DND-41 (cell line): Measurements from ENCODE around the gene C6orf141.

ENCODE experiments used
- ATAC-seq: fragments of 200-7000 bp; cut with Tn5 transposase; 3 replicates; pipeline ENCODE4 v1.9.1; 2021; ENCODE audit warnings: low read depth; ENCODE audit not compliant: insufficient read depth
- DNase-seq: peaks from one replicate; pipeline ENCODE4 v3.0.0-alpha.2; 2020
- H2AFZ ChIP-seq: 2 replicates; pipeline ENCODE4 v1.6.0; 2012; ENCODE audit warnings: low read depth, low read length
- H3K27ac ChIP-seq: 2 replicates; pipeline ENCODE4 v1.5.1; 2012; ENCODE audit warnings: low read length, inconsistent platforms
- H3K27me3 ChIP-seq: fragments of 200-600 bp; sonication (generic); 2 replicates; pipeline ENCODE4 v1.6.0; 2012; ENCODE audit warnings: low read length, mild to moderate bottlenecking, inconsistent platforms; ENCODE audit not compliant: insufficient read depth, poor library complexity
- H3K36me3 ChIP-seq: 2 replicates; pipeline ENCODE4 v1.5.1; 2012; ENCODE audit warnings: low read length, inconsistent platforms; ENCODE audit not compliant: insufficient read depth
- H3K4me1 ChIP-seq: 2 replicates; pipeline ENCODE4 v1.5.1; 2012; ENCODE audit warnings: mild to moderate bottlenecking, low read length; ENCODE audit not compliant: insufficient read depth
- H3K4me2 ChIP-seq: 2 replicates; pipeline ENCODE4 v1.6.0; 2012; ENCODE audit warnings: mild to moderate bottlenecking, moderate library complexity, low read length, inconsistent platforms; ENCODE audit not compliant: insufficient read depth
- H3K4me3 ChIP-seq, 2 experiments: fragments of 200-600 bp in 1 of 2; shearing (Covaris generic) in 1 of 2; 2 replicates each; pipeline ENCODE4 v1.5.1; 2012 to 2016; ENCODE audit warnings: inconsistent platforms in 2 of 2, low read length in 2 of 2, mild to moderate bottlenecking in 2 of 2, low read depth in 1 of 2, moderate library complexity in 1 of 2
- H3K79me2 ChIP-seq: 2 replicates; pipeline ENCODE4 v1.6.0; 2012; ENCODE audit warnings: low read length, inconsistent platforms; ENCODE audit not compliant: insufficient read depth
- H3K9ac ChIP-seq: 2 replicates; pipeline ENCODE4 v1.6.0; 2012; ENCODE audit warnings: low read depth, mild to moderate bottlenecking, inconsistent platforms, low read length, moderate library complexity
- H3K9me3 ChIP-seq: 2 replicates; pipeline ENCODE4 v1.5.1; 2012; ENCODE audit warnings: low read length, moderate library complexity, mild to moderate bottlenecking, inconsistent platforms; ENCODE audit not compliant: insufficient read depth, severe bottlenecking
- H4K20me1 ChIP-seq: 2 replicates; pipeline ENCODE4 v1.6.0; 2012; ENCODE audit warnings: low read length; ENCODE audit not compliant: insufficient read depth
- EZH2 ChIP-seq: IDR thresholded peaks from 3 replicates; pipeline ENCODE4 v1.6.1; 2012; ENCODE audit warnings: borderline replicate concordance, low read depth, mild to moderate bottlenecking, moderate library complexity, low read length, inconsistent platforms; ENCODE audit not compliant: severe bottlenecking
- TF ChIP-seq, protein P1 (sequence below): IDR thresholded peaks from 2 replicates; pipeline ENCODE4 v1.5.1; 2012; ENCODE audit warnings: borderline replicate concordance, low read length, moderate library complexity, mild to moderate bottlenecking; ENCODE audit not compliant: poor library complexity, severe bottlenecking; ENCODE audit errors: extremely low read depth

The C6orf141 gene

DNA sequence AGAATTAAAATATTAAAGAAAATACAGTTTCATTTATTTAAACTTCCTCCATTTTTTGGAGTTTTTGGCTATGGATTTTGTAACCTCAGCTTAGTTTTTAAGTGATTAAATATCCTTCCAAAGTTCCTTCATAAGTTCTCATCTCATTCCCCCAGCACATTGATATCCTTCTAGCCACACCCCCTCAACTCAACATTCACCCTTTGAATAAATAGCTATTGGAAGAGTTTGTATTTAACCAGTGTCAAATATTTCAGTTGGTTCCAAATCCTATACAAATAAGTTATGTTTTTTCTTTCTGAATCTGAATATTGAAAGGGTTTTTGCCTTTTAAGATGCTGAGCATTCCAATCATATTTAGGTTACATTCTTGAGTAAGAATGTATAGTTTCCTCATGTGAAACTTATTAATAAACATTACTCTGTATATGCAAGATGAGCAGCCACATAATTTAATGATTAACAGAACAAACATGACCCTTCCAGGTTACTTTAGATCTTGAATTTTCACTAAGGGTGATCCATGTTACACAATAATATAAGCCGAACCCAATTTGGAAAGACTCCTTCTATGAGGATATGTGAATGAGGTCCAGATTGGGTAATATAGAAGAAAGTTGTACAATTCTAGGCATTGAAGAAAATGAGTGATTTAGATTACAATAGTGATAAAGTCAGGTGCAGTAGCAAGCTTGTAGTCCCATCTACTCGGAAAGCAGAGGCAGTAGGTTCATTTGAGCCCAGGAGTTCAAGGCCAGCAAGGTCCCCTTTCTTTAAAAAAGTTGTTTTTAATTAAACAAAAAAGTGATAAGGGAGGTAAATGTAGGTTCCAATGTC lies 37.1 kb upstream of the C6orf141 start:
- Histone ChIP-seq H3K79me2 (no peaks in the 10 kb centered on the region), H3K27ac (no peak overlapping the region), H3K9me3 (no peaks in the 10 kb centered on the region), H2AFZ (no peak overlapping the region), H3K36me3 (no peaks in the 10 kb centered on the region), H3K27me3 (peaks cover 3% of the 10 kb centered on the region), H4K20me1 (no peaks in the 10 kb centered on the region), H3K4me3 (no peak overlapping the region), H3K4me2 (no peak overlapping the region), H3K9ac (no peak overlapping the region), H3K4me1 (no peaks in the 10 kb centered on the region)
- no peak for ATAC-seq
- no peak for DNase-seq
- TF ChIP-seq, protein P1, sequence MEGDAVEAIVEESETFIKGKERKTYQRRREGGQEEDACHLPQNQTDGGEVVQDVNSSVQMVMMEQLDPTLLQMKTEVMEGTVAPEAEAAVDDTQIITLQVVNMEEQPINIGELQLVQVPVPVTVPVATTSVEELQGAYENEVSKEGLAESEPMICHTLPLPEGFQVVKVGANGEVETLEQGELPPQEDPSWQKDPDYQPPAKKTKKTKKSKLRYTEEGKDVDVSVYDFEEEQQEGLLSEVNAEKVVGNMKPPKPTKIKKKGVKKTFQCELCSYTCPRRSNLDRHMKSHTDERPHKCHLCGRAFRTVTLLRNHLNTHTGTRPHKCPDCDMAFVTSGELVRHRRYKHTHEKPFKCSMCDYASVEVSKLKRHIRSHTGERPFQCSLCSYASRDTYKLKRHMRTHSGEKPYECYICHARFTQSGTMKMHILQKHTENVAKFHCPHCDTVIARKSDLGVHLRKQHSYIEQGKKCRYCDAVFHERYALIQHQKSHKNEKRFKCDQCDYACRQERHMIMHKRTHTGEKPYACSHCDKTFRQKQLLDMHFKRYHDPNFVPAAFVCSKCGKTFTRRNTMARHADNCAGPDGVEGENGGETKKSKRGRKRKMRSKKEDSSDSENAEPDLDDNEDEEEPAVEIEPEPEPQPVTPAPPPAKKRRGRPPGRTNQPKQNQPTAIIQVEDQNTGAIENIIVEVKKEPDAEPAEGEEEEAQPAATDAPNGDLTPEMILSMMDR = no peak
- no peak for TF ChIP-seq EZH2

DNA sequence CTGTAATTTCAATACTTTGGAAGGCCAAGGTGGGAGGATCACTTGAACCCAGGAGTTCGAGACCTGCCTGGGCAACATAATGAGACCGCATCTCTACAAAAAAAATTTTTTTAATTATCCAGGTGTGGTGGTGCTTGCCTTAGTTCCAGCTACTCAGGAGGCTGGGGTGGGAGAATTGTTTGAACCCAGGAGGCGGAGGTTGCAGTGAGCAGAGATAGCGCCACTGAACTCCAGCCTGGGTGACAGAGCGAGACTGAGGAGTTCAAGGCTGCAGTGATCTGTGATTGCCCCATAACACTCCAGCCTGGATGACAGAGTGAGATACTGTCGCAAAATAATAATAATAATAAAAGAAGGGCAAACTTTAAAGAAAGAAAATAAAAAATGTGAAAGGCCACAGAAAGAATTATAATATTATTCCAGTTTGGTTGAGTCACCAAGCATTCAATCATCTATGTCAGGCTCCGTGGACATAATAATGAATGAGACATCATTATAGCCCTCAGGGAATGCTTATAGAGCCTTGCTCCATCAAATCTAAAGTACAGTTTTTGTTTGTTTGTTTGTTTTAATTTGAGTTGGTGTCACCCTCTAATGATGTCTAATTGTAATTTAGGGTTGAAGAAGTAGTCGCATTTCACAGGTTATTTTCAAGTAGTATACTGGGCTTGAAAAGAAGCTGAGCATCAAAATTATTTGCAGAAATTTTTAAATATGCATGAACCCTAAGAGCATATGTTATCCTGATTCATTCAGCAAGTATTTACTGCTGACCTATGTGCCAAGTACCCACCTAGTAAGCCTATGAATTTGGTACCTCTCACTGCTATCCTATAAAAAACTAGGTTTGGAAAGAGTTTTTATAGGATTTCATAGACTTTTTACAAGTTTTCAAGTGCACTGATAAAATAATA lies 35.6 kb upstream of the C6orf141 start:
- no peaks in the 10 kb centered on the region for H3K9me3 ChIP-seq
- no peak overlapping the region for H3K4me2 ChIP-seq
- TF ChIP-seq EZH2 = no peak
- TF ChIP-seq, protein P1 = no peak
- no peak overlapping the region for H3K27ac ChIP-seq
- no peaks in the 10 kb centered on the region for H4K20me1 ChIP-seq
- no peaks in the 10 kb centered on the region for H3K79me2 ChIP-seq
- no peaks in the 10 kb centered on the region for H3K4me1 ChIP-seq
- ATAC-seq (no peak), DNase-seq (no peak)
- no peak overlapping the region for H2AFZ ChIP-seq
- H3K27me3 ChIP-seq = peaks cover 3% of the 10 kb centered on the region
- H3K4me3 ChIP-seq = no peak overlapping the region
- no peaks in the 10 kb centered on the region for H3K36me3 ChIP-seq
- no peak overlapping the region for H3K9ac ChIP-seq

DNA sequence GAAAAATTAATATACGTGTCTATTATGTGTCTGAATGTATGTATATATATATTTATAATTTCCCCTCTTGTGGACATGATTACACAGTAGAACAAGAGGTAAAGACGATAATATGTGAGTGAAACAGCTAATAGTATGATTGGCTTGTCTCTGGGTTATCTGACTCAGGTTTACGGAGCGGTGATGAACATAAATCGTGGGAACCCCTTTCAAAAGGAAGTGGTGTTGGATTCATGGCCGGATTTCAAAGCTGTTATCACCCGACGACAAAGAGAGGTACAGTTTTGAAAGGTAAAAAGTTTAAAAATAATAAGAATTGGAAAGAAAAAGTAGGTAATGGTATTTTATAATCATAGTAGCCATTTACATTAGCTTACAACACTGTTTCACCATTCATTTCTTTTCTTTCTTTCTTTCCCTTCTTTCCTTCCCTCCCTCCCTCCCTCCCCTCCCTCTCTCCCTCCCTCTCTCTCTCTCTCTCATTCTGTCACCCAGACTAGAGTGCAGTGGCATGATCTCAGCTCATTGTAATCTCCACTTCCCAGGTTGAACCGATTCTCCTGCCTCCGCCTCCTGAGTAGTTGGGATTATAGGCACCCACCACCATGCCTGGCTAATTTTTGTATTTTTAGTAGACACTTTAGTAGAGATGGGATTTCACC lies 34.9 kb upstream of the C6orf141 start:
- no peaks in the 10 kb centered on the region for H4K20me1 ChIP-seq
- no peak overlapping the region for H3K9ac ChIP-seq
- no peak overlapping the region for H2AFZ ChIP-seq
- TF ChIP-seq, protein P1 = no peak
- TF ChIP-seq EZH2 = no peak
- H3K9me3 ChIP-seq = no peaks in the 10 kb centered on the region
- ATAC-seq = no peak
- H3K4me2 ChIP-seq = no peak overlapping the region
- no peaks in the 10 kb centered on the region for H3K4me1 ChIP-seq
- H3K36me3 ChIP-seq = no peaks in the 10 kb centered on the region
- H3K27me3 ChIP-seq = peaks cover 3% of the 10 kb centered on the region
- H3K27ac ChIP-seq = no peak overlapping the region
- H3K79me2 ChIP-seq = no peaks in the 10 kb centered on the region
- DNase-seq = no peak
- no peak overlapping the region for H3K4me3 ChIP-seq
